B cell (primary cell): ENCODE data around the gene NLGN1. TPM values are rescaled to one million over a fixed set of nuclear protein-coding genes. Genes with fewer than 3 reads are reported as not detected.

ENCODE experiments used
- ATAC-seq: fragments of 200-7000 bp; cut with Tn5 transposase; one replicate; pipeline ENCODE4 v1.10.0; 2021; ENCODE audit warnings: low read depth, mild to moderate bottlenecking, moderate number of reproducible peaks, moderate library complexity
- CTCF ChIA-PET: fragments of 350-600 bp; sonication (Branson Sonifier 250); formaldehyde crosslinking; loops from one replicate; lab custom pipeline; 2021; ENCODE audit warnings: antibody characterized with exemption, inconsistent platforms; lab: Charles Lee
- POLR2A ChIA-PET: fragments of 350-600 bp; sonication (Branson Sonifier 250); formaldehyde crosslinking; loops from one replicate; lab custom pipeline; 2021; ENCODE audit warnings: antibody characterized with exemption; lab: Charles Lee
- DNase-seq: peaks from one replicate; pipeline ENCODE4 v3.0.0; 2013
- H2AFZ ChIP-seq: 2 replicates; pipeline ENCODE4 v1.6.1; 2012; ENCODE audit warnings: mild to moderate bottlenecking, low read depth, low read length; ENCODE audit not compliant: insufficient read depth, poor library complexity, severe bottlenecking
- H3K27ac ChIP-seq, 2 donors: 1 replicate in 1 of 2; 2 replicates in 1 of 2; pipeline ENCODE4 v1.5.1; 2012 to 2013; ENCODE audit warnings: low read length in 2 of 2, mild to moderate bottlenecking in 2 of 2, moderate library complexity in 1 of 2
- H3K27me3 ChIP-seq, 4 experiments: fragments of 200-600 bp in 1 of 4; sonication (generic) in 1 of 4; replicated peaks in 1 of 4; 1 replicate in 2 of 4; 2 replicates in 2 of 4; pipeline versions ENCODE4 v1.6.1 to v1.7.0; 2013 to 2016; ENCODE audit warnings: low read length in 3 of 4, mild to moderate bottlenecking in 2 of 4, mixed read lengths in 1 of 4, moderate library complexity in 1 of 4; ENCODE audit not compliant: insufficient read depth in 4 of 4, control insufficient read depth in 3 of 4; ENCODE audit errors: control extremely low read depth in 1 of 4
- H3K36me3 ChIP-seq, 2 experiments: replicated peaks in 1 of 2; 1 replicate in 1 of 2; 2 replicates in 1 of 2; pipeline versions ENCODE4 v1.6.1 to v1.7.1; 2013; ENCODE audit warnings: low read length in 1 of 2; ENCODE audit not compliant: insufficient read depth in 2 of 2, control insufficient read depth in 1 of 2; ENCODE audit errors: control extremely low read depth in 1 of 2, extremely low read depth in 1 of 2
- H3K4me1 ChIP-seq, 2 donors: fragments of 200-600 bp in 1 of 2; sonication (generic) in 1 of 2; 1 replicate in 1 of 2; 2 replicates in 1 of 2; pipeline versions ENCODE4 v1.5.1 to v1.6.1; 2013 to 2017; ENCODE audit warnings: low read length in 2 of 2; ENCODE audit not compliant: control insufficient read depth in 2 of 2, insufficient read depth in 2 of 2
- H3K4me2 ChIP-seq: replicated peaks from 2 replicates; pipeline ENCODE3; 2012; ENCODE audit warnings: mild to moderate bottlenecking, low read depth, low read length; ENCODE audit not compliant: poor library complexity, severe bottlenecking
- H3K4me3 ChIP-seq, 5 experiments: fragments of 200-600 bp in 1 of 5; sonication (generic) in 1 of 5; 1 replicate in 3 of 5; 2 replicates in 2 of 5; pipeline versions ENCODE4 v1.5.1 to v1.7.0; 2011 to 2016; ENCODE audit warnings: low read length in 4 of 5, mild to moderate bottlenecking in 4 of 5, low read depth in 2 of 5, control low read depth in 1 of 5, moderate library complexity in 1 of 5; ENCODE audit not compliant: insufficient read depth in 1 of 5; ENCODE audit errors: control extremely low read depth in 1 of 5, extremely low read depth in 1 of 5
- H3K79me2 ChIP-seq: fragments of 200-600 bp; sonication (generic); one replicate; pipeline ENCODE4 v1.6.0; 2016; ENCODE audit warnings: low read length; ENCODE audit not compliant: control insufficient read depth, insufficient read depth
- H3K9ac ChIP-seq: fragments of 200-600 bp; sonication (generic); 2 replicates; pipeline ENCODE4 v1.6.1; 2017; ENCODE audit warnings: mild to moderate bottlenecking, low read length, moderate library complexity
- H3K9me3 ChIP-seq, 3 donors: one replicate each; pipeline versions ENCODE4 v1.6.1 to v1.7.1; 2013; ENCODE audit warnings: low read length in 2 of 3; ENCODE audit not compliant: control insufficient read depth in 2 of 3, insufficient read depth in 1 of 3; ENCODE audit errors: control extremely low read depth in 1 of 3
- H4K20me1 ChIP-seq: 2 replicates; pipeline ENCODE4 v1.6.0; 2012; ENCODE audit warnings: mild to moderate bottlenecking, low read length; ENCODE audit not compliant: insufficient read depth, control insufficient read depth, poor library complexity, severe bottlenecking
- H3K27ac Mint-ChIP-seq: one replicate; pipeline ENCODE4 v1.8.0; 2021; ENCODE audit warnings: mixed read lengths
- H3K27me3 Mint-ChIP-seq: one replicate; pipeline ENCODE4 v1.8.0; 2021; ENCODE audit warnings: mixed read lengths
- H3K4me1 Mint-ChIP-seq: one replicate; pipeline ENCODE4 v1.8.0; 2021; ENCODE audit warnings: mixed read lengths
- H3K4me3 Mint-ChIP-seq: one replicate; pipeline ENCODE4 v1.8.0; 2021; ENCODE audit warnings: mixed read lengths
- H3K9me3 Mint-ChIP-seq: one replicate; pipeline ENCODE4 v1.8.0; 2022; ENCODE audit warnings: mixed read lengths; ENCODE audit not compliant: insufficient read depth
- CTCF ChIP-seq: fragments of 200-600 bp; IDR thresholded peaks from one replicate; pipeline ENCODE4 v1.8.0; 2022; ENCODE audit warnings: antibody characterized with exemption, mild to moderate bottlenecking
- EZH2 ChIP-seq: IDR thresholded peaks from 2 replicates; pipeline ENCODE4 v1.6.1; 2012; ENCODE audit warnings: borderline replicate concordance, low read depth, mild to moderate bottlenecking, moderate library complexity, low read length; ENCODE audit not compliant: insufficient read depth, poor library complexity, severe bottlenecking
- WGBS: methylation state at CpG from one replicate; pipeline ENCODE4 v1.1.5; 2013; ENCODE audit warnings: missing lambda C conversion rate; ENCODE audit not compliant: insufficient coverage; 5-methylcytosine and 5-hydroxymethylcytosine counted together
- intact Hi-C: fragments of 100-400 bp; cut with micrococcal nuclease; formaldehyde crosslinking; loops from one replicate; pipeline ENCODE4 v1.10.0; 2022
- polyA plus RNA-seq: library from polyadenylated mRNA; depleted of rRNA; stranded (reverse); fragments of >200 nt; gene quantifications from 2 replicates; pipeline ENCODE4 v1.2.3, GENCODE V29; 2012
- total RNA-seq, 2 donors: library from RNA; stranded (reverse); fragments of 120-200 nt in 1 of 2; gene quantifications; 1 replicate in 1 of 2; 2 replicates in 1 of 2; pipeline versions ENCODE4 v1.2.3 to v1.2.4, GENCODE V29; 2013 to 2022

The NLGN1 gene
- total and polyA plus RNA-seq, 2 donors (not counting 1 experiment from before 2014, with no cell fraction given), result not detected

- Mint-ChIP-seq H3K4me3 (no peak overlapping the region), H3K4me1 (no peaks in the 10 kb centered on the region), H3K9me3 (peaks cover 3% of the 10 kb centered on the region), H3K27ac (no peak overlapping the region), H3K27me3 (no peaks in the 10 kb centered on the region)
- no peak overlapping the region for H3K4me3 ChIP-seq
- no peaks in the 10 kb centered on the region for H3K27me3 ChIP-seq
- H3K9ac ChIP-seq, result no peak overlapping the region
- ATAC-seq (no peak), DNase-seq (no peak)
- H2AFZ ChIP-seq, result no peak overlapping the region
- no peak overlapping the region for H3K4me2 ChIP-seq
- no peaks in the 10 kb centered on the region for H4K20me1 ChIP-seq
- no peaks in the 10 kb centered on the region for H3K36me3 ChIP-seq
- no peaks in the 10 kb centered on the region for H3K9me3 ChIP-seq
- ChIA-PET CTCF (no interaction called here), POLR2A (no interaction called here)
- no peaks in the 10 kb centered on the region for H3K79me2 ChIP-seq
- intact Hi-C loops, result no loop called here
- H3K27ac ChIP-seq, result no peak overlapping the region
- TF ChIP-seq CTCF, result no peak
- no peaks in the 10 kb centered on the region for H3K4me1 ChIP-seq
Measured at GRCh38 chr3:173986861-173987410, 589.4 kb downstream of the NLGN1 start.

GRCh38 chr3:173988909-173989308, 591.4 kb downstream of the NLGN1 start:
- WGBS, result no CpG with 5 or more reads among the region's 1 CpG
- Histone ChIP-seq H2AFZ (no peak overlapping the region), H3K9ac (no peak overlapping the region), H3K4me2 (no peak overlapping the region), H3K27me3 (no peaks in the 10 kb centered on the region), H3K27ac (no peak overlapping the region), H3K4me3 (no peak overlapping the region), H3K9me3 (no peaks in the 10 kb centered on the region), H3K36me3 (no peaks in the 10 kb centered on the region), H4K20me1 (no peaks in the 10 kb centered on the region), H3K4me1 (no peaks in the 10 kb centered on the region), H3K79me2 (no peaks in the 10 kb centered on the region)
- POLR2A ChIA-PET, result no interaction called here
- Mint-ChIP-seq H3K9me3 (peaks cover 3% of the 10 kb centered on the region), H3K27ac (no peak overlapping the region), H3K4me3 (no peak overlapping the region), H3K27me3 (no peaks in the 10 kb centered on the region), H3K4me1 (no peaks in the 10 kb centered on the region)
- CTCF ChIA-PET, result no interaction called here
- no peak for TF ChIP-seq CTCF
- TF ChIP-seq EZH2, result no peak
- intact Hi-C loops, result no loop called here
- DNase-seq, result no peak
- no peak for ATAC-seq
